GM12878 (cell line): ENCODE data around the gene DCTN4. TPM values are rescaled to one million over a fixed set of nuclear protein-coding genes. Genes with fewer than 3 reads are reported as not detected.

Experiments
- ATAC-seq: fragments of 200-7000 bp; cut with Tn5 transposase; 3 replicates; pipeline ENCODE4 v1.9.1; 2020; ENCODE audit warnings: mild to moderate bottlenecking, moderate library complexity
- BruUV-seq: library from RNA; stranded (reverse); fragments of 400-500 nt; replicated peaks from 2 replicates; lab custom pipeline; 2021; lab: Mats Ljungman, UMichigan
- CTCF ChIA-PET: fragments of 300-600 bp; sonication (Branson Sonifier 250); formaldehyde crosslinking; extraction: SDS; loops from one replicate; lab custom pipeline; 2021; ENCODE audit warnings: inconsistent platforms; lab: Yijun Ruan, JAX
- POLR2A ChIA-PET: fragments of 350-600 bp; formaldehyde crosslinking; extraction: SDS; loops from one replicate; lab custom pipeline; 2021; ENCODE audit warnings: inconsistent platforms; lab: Charles Lee
- RAD21 ChIA-PET: fragments of 300-600 bp; sonication (Branson Sonifier 250); formaldehyde crosslinking; loops from one replicate; lab custom pipeline; 2023; ENCODE audit warnings: antibody characterized with exemption; ENCODE audit not compliant: unreplicated experiment; lab: Charles Lee
- SMC1A ChIA-PET: fragments of 300-600 bp; sonication (Branson Sonifier 250); formaldehyde crosslinking; loops from one replicate; lab custom pipeline; 2023; ENCODE audit not compliant: unreplicated experiment, uncharacterized antibody; lab: Charles Lee
- DNase-seq: peaks from one replicate; pipeline ENCODE4 v3.0.0-alpha.2; 2011; ENCODE audit warnings: low read depth, low spot score
- FAIRE-seq: peaks from 3 replicates; lab custom pipeline; 2011; peaks lifted over from hg19 to GRCh38; lab: Jason Lieb, UNC
- H2AFZ ChIP-seq: 2 replicates; pipeline ENCODE4 v1.6.0; 2011; ENCODE audit warnings: low read depth, low read length, control low read depth; ENCODE audit not compliant: control insufficient read depth
- H3K27ac ChIP-seq: 2 replicates; pipeline ENCODE4 v1.5.1; 2011; ENCODE audit warnings: control low read depth; ENCODE audit not compliant: control insufficient read depth, insufficient read depth
- H3K27me3 ChIP-seq, 2 experiments: replicated peaks in 1 of 2; 2 replicates each; pipeline versions ENCODE4 v1.6.0 to v1.6.1; 2011; ENCODE audit warnings: low read length in 1 of 2; ENCODE audit not compliant: control insufficient read depth in 2 of 2, insufficient read depth in 2 of 2
- H3K36me3 ChIP-seq, 2 experiments: 2 replicates each; pipeline ENCODE4 v1.5.1; 2011; ENCODE audit warnings: low read length in 1 of 2; ENCODE audit not compliant: control insufficient read depth in 2 of 2, insufficient read depth in 2 of 2
- H3K4me1 ChIP-seq: 2 replicates; pipeline ENCODE4 v1.6.1; 2011; ENCODE audit warnings: mild to moderate bottlenecking, low read length, moderate library complexity, mixed read lengths; ENCODE audit not compliant: control insufficient read depth, insufficient read depth
- H3K4me2 ChIP-seq: 2 replicates; pipeline ENCODE4 v1.6.0; 2011; ENCODE audit warnings: control low read depth; ENCODE audit not compliant: control insufficient read depth, insufficient read depth
- H3K4me3 ChIP-seq: fragments of 200-600 bp; sonication (generic); 2 replicates; pipeline ENCODE4 v1.5.1; 2016
- H3K79me2 ChIP-seq: 2 replicates; pipeline ENCODE4 v1.6.0; 2011; ENCODE audit warnings: low read length; ENCODE audit not compliant: control insufficient read depth, insufficient read depth
- H3K9ac ChIP-seq: 2 replicates; pipeline ENCODE4 v1.8.0; 2011; ENCODE audit warnings: low read length, control low read depth, mixed read lengths; ENCODE audit not compliant: control insufficient read depth, insufficient read depth
- H3K9me3 ChIP-seq: replicated peaks from 3 replicates; pipeline ENCODE4 v1.5.1; 2011; ENCODE audit warnings: mild to moderate bottlenecking, low read length; ENCODE audit not compliant: control insufficient read depth, insufficient read depth
- H4K20me1 ChIP-seq: 2 replicates; pipeline ENCODE4 v1.6.0; 2011; ENCODE audit not compliant: control insufficient read depth, insufficient read depth
- CBFB ChIP-seq: IDR thresholded peaks from 2 replicates; pipeline ENCODE4 v1.6.1; 2016; ENCODE audit warnings: antibody characterized with exemption, low read depth
- CEBPB ChIP-seq, 2 experiments: fragments of 150-350 bp in 1 of 2; IDR thresholded peaks; 2 replicates each; pipeline ENCODE4 v1.6.1; 2012 to 2014; ENCODE audit warnings: low read depth in 2 of 2, low read length in 2 of 2, borderline replicate concordance in 1 of 2, inconsistent platforms in 1 of 2
- CREM ChIP-seq: IDR thresholded peaks from 2 replicates; pipeline ENCODE4 v1.6.1; 2014; ENCODE audit warnings: antibody characterized with exemption, low read depth
- MLLT1 ChIP-seq: fragments of 450-650 bp; IDR thresholded peaks from 2 replicates; pipeline ENCODE4 v1.6.1; 2016; ENCODE audit warnings: mild to moderate bottlenecking
- NKRF ChIP-seq: fragments of 450-650 bp; conservative IDR thresholded peaks from 2 replicates; pipeline ENCODE4 v1.6.1; 2017; ENCODE audit warnings: mild to moderate bottlenecking, moderate library complexity
- PAX5 ChIP-seq: IDR thresholded peaks from 2 replicates; pipeline ENCODE4 v1.6.1; 2011; ENCODE audit warnings: low read depth, low read length, borderline replicate concordance
- RUNX3 ChIP-seq: IDR thresholded peaks from 2 replicates; pipeline ENCODE4 v1.6.1; 2012; ENCODE audit warnings: low read length, inconsistent platforms
- SIX5 ChIP-seq: IDR thresholded peaks from 2 replicates; pipeline ENCODE4 v1.6.1; 2011; ENCODE audit warnings: mild to moderate bottlenecking, low read depth, low read length, moderate library complexity; ENCODE audit not compliant: severe bottlenecking
- SREBF1 ChIP-seq: IDR thresholded peaks from 2 replicates; pipeline ENCODE4 v1.6.1; 2012; ENCODE audit warnings: mild to moderate bottlenecking, low read length
- TCF3 ChIP-seq: IDR thresholded peaks from 2 replicates; pipeline ENCODE4 v1.6.1; 2012; ENCODE audit warnings: low read depth, mild to moderate bottlenecking, low read length, borderline replicate concordance; ENCODE audit not compliant: insufficient read depth
- WGBS: methylation state at CpG from one replicate; pipeline ENCODE4 v1.1.6; 2016; ENCODE audit warnings: low lambda C conversion rate; ENCODE audit not compliant: insufficient replicate concordance, insufficient coverage; ENCODE audit errors: missing lambda C conversion rate; 5-methylcytosine and 5-hydroxymethylcytosine counted together
- in situ Hi-C: fragments of 300-500 bp; cut with MboI; formaldehyde crosslinking; loops from 9 replicates; pipeline ENCODE4 v1.14.3; 2018; ENCODE audit warnings: mixed read lengths
- intact Hi-C: fragments of 100-400 bp; cut with micrococcal nuclease; formaldehyde crosslinking; loops from one replicate; pipeline ENCODE4 v1.14.2; 2022; ENCODE audit not compliant: unreplicated experiment
- polyA plus RNA-seq, 11 experiments: library from polyadenylated mRNA; depleted of rRNA in 4 of 11; unstranded in 6 of 11; stranded (reverse) in 5 of 11; fragments of >200 nt; fragmentation: Nextera tagmentation in 4 of 11; fragmentation: Illumina TruSeq in 1 of 11; extraction: Ambion mirVana in 4 of 11; extraction: Trizol in 1 of 11; gene quantifications; 1 replicate in 1 of 11; 2 replicates in 10 of 11; pipeline versions ENCODE4 v1.2.1 to v1.2.3, GENCODE V29; 2011 to 2016; ENCODE audit warnings: inconsistent platforms in 2 of 11, missing spikeins in 2 of 11, low read depth in 1 of 11
- total RNA-seq, 4 experiments: library from RNA; depleted of rRNA in 3 of 4; stranded (reverse); fragments of >200 nt in 3 of 4; fragmentation: Illumina TruSeq in 1 of 4; extraction: Trizol in 1 of 4; gene quantifications; 2 replicates each; pipeline versions ENCODE4 v1.2.1 to v1.2.3, GENCODE V29; 2013 to 2021
- TF ChIP-seq, protein P1 (sequence below): IDR thresholded peaks from 2 replicates; pipeline ENCODE4 v1.6.1; 2011; ENCODE audit warnings: low read depth, low read length, improper control_type of control experiment, borderline replicate concordance
- TF ChIP-seq, protein P2 (sequence below): IDR thresholded peaks from 2 replicates; pipeline ENCODE4 v1.6.1; 2011; ENCODE audit warnings: borderline replicate concordance, low read depth, mild to moderate bottlenecking, moderate library complexity, mixed read lengths, low read length; ENCODE audit not compliant: insufficient read depth; ENCODE audit errors: extremely low read length

Gene DCTN4
- total and polyA plus RNA-seq, 10 of the 15 experiments (the other 5 are each of a cell fraction or from before 2014, with no cell fraction given): 7.6 to 27.8 (median 18.0) TPM

DNA sequence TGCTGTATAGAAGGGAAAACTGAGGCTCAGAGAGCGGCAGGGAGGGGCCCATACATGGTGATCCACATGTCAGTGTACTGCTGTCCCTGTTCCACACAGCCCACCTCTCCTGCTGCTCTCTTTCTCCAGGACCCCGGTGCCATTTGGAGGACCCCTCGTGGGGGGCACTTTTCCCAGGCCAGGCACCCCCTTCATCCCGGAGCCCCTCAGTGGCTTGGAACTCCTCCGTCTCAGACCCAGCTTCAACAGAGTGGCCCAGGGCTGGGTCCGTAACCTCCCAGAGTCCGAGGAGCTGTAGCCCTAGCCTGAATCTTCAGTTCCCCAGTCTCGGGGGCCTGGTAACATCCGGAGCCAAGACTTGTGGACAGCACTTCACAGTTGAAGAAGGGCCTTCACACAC is 82.2 kb downstream of the DCTN4 start:
- BruUV-seq: no TSS peak
- no peaks in the 10 kb centered on the region for H3K79me2 ChIP-seq
- peaks cover 0 to 5% of the 10 kb centered on the region in 2 experiments; a peak in 1 of 4 replicates for H3K27me3 ChIP-seq
- ChIA-PET POLR2A (no interaction called here), CTCF (no interaction called here), RAD21 (interaction anchor here (0.7 kb wide), 1 partner anchor 430 kb away, joined by 4 read pairs; no protein-coding TSS in a partner anchor), SMC1A (no interaction called here)
- DNase-seq: no peak
- in situ Hi-C loops (no loop called here), intact Hi-C loops (no loop called here)
- no peaks in the 10 kb centered on the region for H4K20me1 ChIP-seq
- TF ChIP-seq TCF3 (no peak), PAX5 (no peak), CEBPB (IDR thresholded peaks at IDR 0.05; ENCODE audit: borderline replicate concordance in 1 of 2, low read depth in 2 of 2, low read length in 2 of 2) (no peak), MLLT1 (no peak), CREM (no peak), SIX5 (no peak), SREBF1 (no peak), NKRF (no peak), RUNX3 (no peak), CBFB (no peak)
- TF ChIP-seq, protein P1, sequence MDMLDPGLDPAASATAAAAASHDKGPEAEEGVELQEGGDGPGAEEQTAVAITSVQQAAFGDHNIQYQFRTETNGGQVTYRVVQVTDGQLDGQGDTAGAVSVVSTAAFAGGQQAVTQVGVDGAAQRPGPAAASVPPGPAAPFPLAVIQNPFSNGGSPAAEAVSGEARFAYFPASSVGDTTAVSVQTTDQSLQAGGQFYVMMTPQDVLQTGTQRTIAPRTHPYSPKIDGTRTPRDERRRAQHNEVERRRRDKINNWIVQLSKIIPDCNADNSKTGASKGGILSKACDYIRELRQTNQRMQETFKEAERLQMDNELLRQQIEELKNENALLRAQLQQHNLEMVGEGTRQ: no peak
- TF ChIP-seq, protein P2, sequence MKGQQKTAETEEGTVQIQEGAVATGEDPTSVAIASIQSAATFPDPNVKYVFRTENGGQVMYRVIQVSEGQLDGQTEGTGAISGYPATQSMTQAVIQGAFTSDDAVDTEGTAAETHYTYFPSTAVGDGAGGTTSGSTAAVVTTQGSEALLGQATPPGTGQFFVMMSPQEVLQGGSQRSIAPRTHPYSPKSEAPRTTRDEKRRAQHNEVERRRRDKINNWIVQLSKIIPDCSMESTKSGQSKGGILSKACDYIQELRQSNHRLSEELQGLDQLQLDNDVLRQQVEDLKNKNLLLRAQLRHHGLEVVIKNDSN: no peak
- WGBS: 72% methylated on average over 9 of the region's 9 CpGs
- no peak for FAIRE-seq
- H3K9ac ChIP-seq: no peak overlapping the region
- no peaks in the 10 kb centered on the region for H3K4me1 ChIP-seq
- no peak overlapping the region for H3K4me3 ChIP-seq
- no peak overlapping the region for H3K4me2 ChIP-seq
- H3K9me3 ChIP-seq: no peaks in the 10 kb centered on the region
- no peak overlapping the region for H3K27ac ChIP-seq
- no peaks in the 10 kb centered on the region for H3K36me3 ChIP-seq
- ATAC-seq: no peak
- no peak overlapping the region for H2AFZ ChIP-seq
